Myocyte (in vitro differentiated cells): Measurements from ENCODE around the gene TAMALIN. TPM values are rescaled to one million over a fixed set of nuclear protein-coding genes. Genes with fewer than 3 reads are reported as not detected.

Source experiments
- DNase-seq: peaks from one replicate; pipeline ENCODE4 v3.0.0-alpha.2; 2012; ENCODE audit warnings: low read depth
- total RNA-seq: library from RNA; depleted of rRNA; stranded (reverse); fragments of >200 nt; gene quantifications from 2 replicates; pipeline ENCODE4 v1.2.3, GENCODE V29; 2014

The TAMALIN gene
- total RNA-seq, 1 donor from 2014 or later: 64.9 TPM

GRCh38 chr12:52054833-52055730 lies 48.3 kb downstream of the TAMALIN start:
- no peak for DNase-seq

- DNase-seq: no peak
Observed at GRCh38 chr12:52055731-52056711, 49.3 kb downstream of the TAMALIN start.

- DNase-seq: no peak
Observed at GRCh38 chr12:52056801-52057637, 50.3 kb downstream of the TAMALIN start.

- no peak for DNase-seq
Observed at GRCh38 chr12:52057638-52058576, 51.2 kb downstream of the TAMALIN start.

GRCh38 chr12:52058631-52059361 lies 52.0 kb downstream of the TAMALIN start:
- peak; percentile 16 for DNase-seq

GRCh38 chr12:52059582-52060497 lies 53.1 kb downstream of the TAMALIN start:
- DNase-seq: no peak

GRCh38 chr12:52060498-52061177 lies 53.9 kb downstream of the TAMALIN start:
- DNase-seq: no peak

GRCh38 chr12:52061470-52062166 lies 54.9 kb downstream of the TAMALIN start:
- DNase-seq: no peak

GRCh38 chr12:52062167-52063081 lies 55.7 kb downstream of the TAMALIN start:
- no peak for DNase-seq

- DNase-seq: no peak
Observed at GRCh38 chr12:52063082-52063924, 56.6 kb downstream of the TAMALIN start.

- DNase-seq: peak; percentile 96
Observed at GRCh38 chr12:52063981-52064649, 57.4 kb downstream of the TAMALIN start.
